T-helper 1 cell treated with Interleukin-12 subunit alpha and Interleukin-12 subunit beta and Interleukin-4 antibody, amounts not matched to agents 30 μg/mL and 1 μg/mL, for 36 hours (primary cell): ENCODE measurements around the gene FZD7.
A peak's percentile ranks its signal among the peaks of the same experiment; 100 is the strongest.

Experiments used
- H3K27ac Mint-ChIP-seq: one replicate; pipeline ENCODE4 v1.8.0; 2021; ENCODE audit warnings: mild to moderate bottlenecking, mixed read lengths
- H3K27me3 Mint-ChIP-seq: one replicate; pipeline ENCODE4 v1.8.0; 2021; ENCODE audit warnings: low read depth, mixed read lengths
- H3K36me3 Mint-ChIP-seq: one replicate; pipeline ENCODE4 v1.8.0; 2021; ENCODE audit warnings: low read depth, mixed read lengths
- H3K4me1 Mint-ChIP-seq: one replicate; pipeline ENCODE4 v1.8.0; 2021; ENCODE audit warnings: low read depth, mixed read lengths
- H3K4me3 Mint-ChIP-seq: one replicate; pipeline ENCODE4 v1.8.0; 2021; ENCODE audit warnings: mild to moderate bottlenecking, moderate library complexity, mixed read lengths
- H3K9me3 Mint-ChIP-seq: one replicate; pipeline ENCODE4 v1.8.0; 2021; ENCODE audit warnings: mixed read lengths

Gene FZD7

DNA sequence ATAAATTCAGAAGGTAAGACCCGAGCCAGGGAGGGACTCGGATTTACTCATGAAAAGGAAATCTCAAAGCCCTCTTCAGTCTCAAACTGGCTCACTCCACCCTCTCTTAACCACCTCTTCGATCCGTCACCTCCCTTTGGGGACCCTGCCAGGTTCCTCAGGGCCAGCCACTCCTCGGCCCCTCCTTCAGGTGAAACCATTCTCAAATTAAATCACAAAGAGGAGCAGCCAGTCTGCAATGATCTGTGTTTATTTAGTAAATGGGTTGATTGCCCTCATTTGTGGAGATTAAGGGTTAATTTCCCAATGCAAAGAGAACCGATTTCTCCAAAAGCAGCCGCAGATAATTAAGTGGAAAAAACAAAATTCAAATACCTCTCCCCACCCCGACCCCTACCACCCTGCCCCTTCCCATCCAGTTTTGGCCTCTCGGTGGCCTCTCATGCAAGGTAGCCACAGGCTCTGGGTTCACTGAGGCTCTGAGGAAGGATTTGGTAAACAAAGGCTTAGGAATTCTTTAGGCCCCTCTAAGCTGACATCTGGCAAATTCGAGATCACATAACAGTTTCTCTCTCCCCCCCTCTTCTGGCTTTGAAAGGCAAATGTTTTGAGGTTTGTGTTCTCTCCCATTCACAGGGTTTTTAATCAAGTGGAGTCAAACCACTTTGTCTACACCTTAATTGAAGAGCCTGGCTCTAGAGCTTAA is 10.3 kb upstream of the FZD7 start:
- Mint-ChIP-seq H3K4me1 (no peaks in the 10 kb centered on the region), H3K4me3 (no peak overlapping the region), H3K9me3 (no peaks in the 10 kb centered on the region), H3K36me3 (no peaks in the 10 kb centered on the region), H3K27me3 (peaks cover 26% of the 10 kb centered on the region), H3K27ac (no peak overlapping the region)

DNA sequence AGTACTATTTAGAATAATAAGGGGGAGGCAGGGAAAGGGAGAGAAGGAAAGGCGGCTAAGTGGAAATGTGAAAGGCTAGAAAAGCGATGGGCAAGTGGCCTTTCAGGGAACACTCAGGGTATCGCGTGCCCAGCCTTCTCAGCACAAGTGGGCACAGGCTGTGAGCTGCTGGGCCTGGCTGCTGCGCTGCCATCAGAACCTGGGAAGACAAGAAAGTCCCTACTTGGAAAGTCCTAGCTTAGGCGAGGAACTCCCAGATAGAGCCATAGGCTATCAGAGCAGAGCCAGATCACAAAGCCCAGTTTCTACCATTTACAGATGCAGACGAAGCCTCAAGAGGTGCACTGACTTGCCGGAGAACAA is 9.8 kb upstream of the FZD7 start:
- Mint-ChIP-seq H3K4me1 (no peaks in the 10 kb centered on the region), H3K4me3 (no peak overlapping the region), H3K27ac (no peak overlapping the region), H3K36me3 (no peaks in the 10 kb centered on the region), H3K9me3 (no peaks in the 10 kb centered on the region), H3K27me3 (peaks cover 26% of the 10 kb centered on the region)

DNA sequence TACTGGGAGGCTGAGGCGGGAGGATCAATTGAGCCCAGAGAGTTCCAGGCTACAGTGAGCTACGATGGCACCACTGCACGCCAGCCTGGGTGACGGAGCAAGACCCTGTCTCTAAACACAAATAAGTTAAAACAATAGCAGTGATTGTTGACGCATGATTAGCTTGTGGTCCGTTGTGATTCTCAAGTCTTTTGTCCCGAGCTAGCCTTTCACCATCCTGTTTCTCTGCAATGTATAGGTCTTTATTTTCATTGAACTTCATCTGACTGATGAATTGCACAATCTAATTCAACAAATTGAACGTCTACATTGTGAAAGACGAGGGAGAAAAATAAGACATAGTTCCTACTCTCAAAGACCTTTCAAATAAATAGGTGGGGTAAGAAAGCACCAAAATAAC is 8.8 kb upstream of the FZD7 start:
- Mint-ChIP-seq H3K4me3 (no peak overlapping the region), H3K27ac (no peak overlapping the region), H3K9me3 (no peaks in the 10 kb centered on the region), H3K36me3 (no peaks in the 10 kb centered on the region), H3K4me1 (no peaks in the 10 kb centered on the region), H3K27me3 (peaks cover 30% of the 10 kb centered on the region)

DNA sequence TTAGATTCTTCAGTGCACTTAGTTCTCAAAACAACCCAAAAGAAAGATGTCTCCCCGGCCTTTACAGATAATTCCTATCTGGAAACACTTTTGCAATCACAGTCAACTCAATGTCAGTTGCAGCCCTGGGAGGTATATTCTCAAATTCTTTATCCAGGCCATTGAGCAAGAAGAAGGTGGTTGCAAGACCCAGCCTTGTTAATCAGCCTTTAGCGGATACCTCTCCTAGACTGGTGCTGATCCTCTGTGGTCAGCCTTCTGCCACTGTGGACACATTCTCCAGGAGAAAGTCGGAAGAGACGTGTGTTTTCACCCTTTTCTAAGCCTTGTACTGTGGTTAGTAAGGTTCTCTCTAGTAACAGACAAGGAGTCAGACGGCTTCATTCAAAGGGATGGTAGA is 7.8 kb upstream of the FZD7 start:
- Mint-ChIP-seq H3K9me3 (no peaks in the 10 kb centered on the region), H3K27ac (no peak overlapping the region), H3K4me1 (no peaks in the 10 kb centered on the region), H3K4me3 (no peak overlapping the region), H3K36me3 (no peaks in the 10 kb centered on the region), H3K27me3 (peaks cover 40% of the 10 kb centered on the region)

DNA sequence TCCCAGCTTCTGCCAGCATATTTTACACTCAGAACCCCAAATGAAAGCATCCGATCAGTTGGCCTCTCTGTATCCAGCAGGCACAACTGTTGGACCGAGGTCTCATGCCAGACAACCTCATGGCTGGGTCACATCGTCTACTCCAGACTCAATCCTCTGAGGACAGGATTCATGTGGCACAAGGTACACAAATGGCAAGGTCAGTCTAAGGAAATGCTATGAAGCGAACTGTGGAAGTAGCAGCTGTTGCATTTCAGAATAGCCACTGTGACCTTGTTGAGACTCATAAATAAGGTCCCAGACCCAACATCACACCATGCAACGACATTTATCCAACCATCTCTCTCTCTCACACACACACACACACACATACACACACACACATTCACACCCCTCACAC is 7.1 kb upstream of the FZD7 start:
- no peak overlapping the region for H3K27ac Mint-ChIP-seq
- no peaks in the 10 kb centered on the region for H3K9me3 Mint-ChIP-seq
- H3K4me1 Mint-ChIP-seq, result peaks cover 1% of the 10 kb centered on the region
- H3K36me3 Mint-ChIP-seq, result no peaks in the 10 kb centered on the region
- no peak overlapping the region for H3K4me3 Mint-ChIP-seq
- H3K27me3 Mint-ChIP-seq, result peaks cover 46% of the 10 kb centered on the region

DNA sequence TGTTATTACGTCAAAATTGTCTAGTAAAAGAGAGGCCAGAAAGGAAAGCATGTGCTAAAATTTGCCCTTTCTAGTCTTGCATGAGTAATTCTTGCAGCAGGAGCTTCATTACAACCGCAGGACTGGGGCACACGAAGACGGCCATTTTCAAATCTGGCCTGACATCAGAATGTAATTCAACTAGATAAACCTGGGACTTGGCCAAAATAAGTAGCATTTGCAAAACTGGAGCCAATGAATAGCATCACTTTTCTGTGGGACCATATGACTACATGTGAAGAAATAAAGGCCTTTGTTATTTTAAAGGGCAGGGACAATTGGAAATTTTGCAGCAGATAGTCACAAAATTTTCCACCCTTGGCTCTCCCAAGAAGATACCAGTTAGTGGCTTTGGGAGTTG is 3.0 kb upstream of the FZD7 start:
- H3K27ac Mint-ChIP-seq, result no peak overlapping the region
- H3K9me3 Mint-ChIP-seq, result no peaks in the 10 kb centered on the region
- H3K4me1 Mint-ChIP-seq, result peaks cover 14% of the 10 kb centered on the region
- H3K4me3 Mint-ChIP-seq, result no peak overlapping the region
- no peaks in the 10 kb centered on the region for H3K36me3 Mint-ChIP-seq
- peaks cover 47% of the 10 kb centered on the region for H3K27me3 Mint-ChIP-seq

DNA sequence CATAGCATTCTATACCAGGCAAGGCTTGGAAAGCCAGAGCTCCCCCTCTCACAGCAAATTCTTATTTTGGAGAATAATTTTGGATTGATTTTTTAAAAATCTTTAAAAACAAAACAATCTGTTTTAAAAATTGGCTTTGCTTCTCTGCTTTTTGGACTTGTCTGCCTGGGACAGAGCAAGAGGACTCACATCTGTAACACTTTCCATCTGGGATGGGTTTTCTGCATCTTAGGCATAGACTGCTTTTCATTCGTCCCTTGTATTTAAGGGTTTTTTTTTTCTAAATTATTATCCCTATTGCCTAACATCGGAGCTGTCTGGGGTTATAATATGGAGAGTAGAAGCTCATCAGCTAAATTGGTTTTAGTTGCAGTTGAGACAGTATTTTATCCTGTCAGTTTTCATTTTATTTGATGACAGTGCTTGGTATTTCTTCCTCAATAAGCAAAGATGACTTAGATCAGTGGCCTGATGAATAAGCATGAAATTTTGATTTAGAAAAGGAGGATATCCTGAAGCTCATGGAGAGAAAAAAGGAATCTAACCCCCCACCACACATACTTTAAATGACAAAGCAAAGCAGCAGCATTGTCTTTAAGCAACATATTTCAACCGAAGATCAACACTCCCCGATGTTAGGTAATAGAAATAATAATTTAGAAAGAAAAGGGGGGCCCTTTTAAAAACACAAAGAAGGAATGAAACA is 2.3 kb upstream of the FZD7 start:
- peak overlapping the region; percentile 15 for H3K4me3 Mint-ChIP-seq
- H3K27me3 Mint-ChIP-seq, result peaks cover 43% of the 10 kb centered on the region
- no peak overlapping the region for H3K27ac Mint-ChIP-seq
- peaks cover 14% of the 10 kb centered on the region for H3K4me1 Mint-ChIP-seq
- H3K36me3 Mint-ChIP-seq, result no peaks in the 10 kb centered on the region
- H3K9me3 Mint-ChIP-seq, result no peaks in the 10 kb centered on the region

DNA sequence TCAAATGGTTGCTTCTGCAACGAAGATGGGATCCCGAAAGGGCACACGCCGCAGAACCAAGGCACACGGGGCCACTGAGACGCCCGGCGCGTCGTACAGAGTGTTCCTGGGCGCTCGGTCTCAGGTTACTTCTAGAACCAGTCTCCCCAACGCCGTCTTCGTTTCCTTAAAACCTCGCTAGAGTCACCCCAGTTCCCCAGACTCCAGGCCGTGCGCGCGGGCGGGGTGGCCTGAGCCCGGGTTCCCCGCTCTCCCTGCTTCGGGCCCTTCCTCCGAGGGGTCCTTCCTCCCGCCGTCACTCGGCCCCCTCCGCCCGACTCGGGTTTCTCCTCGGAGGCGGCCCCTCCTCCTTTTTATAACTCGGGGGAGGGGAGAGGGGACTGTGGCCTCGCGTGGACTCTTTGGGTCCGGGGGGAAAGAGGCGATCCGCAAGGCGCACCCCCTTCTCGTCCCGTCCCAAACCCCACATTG is 774 bp upstream of the FZD7 start:
- H3K36me3 Mint-ChIP-seq, result no peaks in the 10 kb centered on the region
- peaks cover 14% of the 10 kb centered on the region for H3K4me1 Mint-ChIP-seq
- peak overlapping the region; percentile 36 for H3K27ac Mint-ChIP-seq
- no peaks in the 10 kb centered on the region for H3K9me3 Mint-ChIP-seq
- peaks cover 38% of the 10 kb centered on the region for H3K27me3 Mint-ChIP-seq
- peak overlapping the region; percentile 91 for H3K4me3 Mint-ChIP-seq

DNA sequence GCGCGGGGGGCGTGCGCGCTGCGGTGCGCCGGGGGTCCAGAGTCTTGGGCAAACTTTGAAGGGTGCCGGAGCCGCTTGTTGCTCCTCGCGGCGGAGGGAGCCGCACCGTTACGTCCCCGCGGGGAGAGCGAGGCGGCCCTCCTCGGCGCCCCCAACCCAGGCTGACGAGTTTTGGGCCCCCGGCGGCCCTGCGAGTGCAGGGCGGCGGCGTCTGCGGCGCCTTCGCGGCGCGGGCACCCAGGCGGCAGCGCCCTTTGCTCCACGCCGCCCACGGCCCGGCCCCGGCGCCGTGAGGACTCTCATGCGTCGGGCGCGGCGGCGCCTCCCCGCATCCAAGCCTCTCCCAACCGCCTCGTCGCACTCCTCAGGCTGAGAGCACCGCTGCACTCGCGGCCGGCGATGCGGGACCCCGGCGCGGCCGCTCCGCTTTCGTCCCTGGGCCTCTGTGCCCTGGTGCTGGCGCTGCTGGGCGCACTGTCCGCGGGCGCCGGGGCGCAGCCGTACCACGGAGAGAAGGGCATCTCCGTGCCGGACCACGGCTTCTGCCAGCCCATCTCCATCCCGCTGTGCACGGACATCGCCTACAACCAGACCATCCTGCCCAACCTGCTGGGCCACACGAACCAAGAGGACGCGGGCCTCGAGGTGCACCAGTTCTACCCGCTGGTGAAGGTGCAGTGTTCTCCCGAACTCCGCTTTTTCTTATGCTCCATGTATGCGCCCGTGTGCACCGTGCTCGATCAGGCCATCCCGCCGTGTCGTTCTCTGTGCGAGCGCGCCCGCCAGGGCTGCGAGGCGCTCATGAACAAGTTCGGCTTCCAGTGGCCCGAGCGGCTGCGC is 814 bp downstream of the FZD7 start:
- Mint-ChIP-seq H3K4me3 (peak overlapping the region; percentile 80), H3K4me1 (peaks cover 16% of the 10 kb centered on the region), H3K36me3 (no peaks in the 10 kb centered on the region), H3K9me3 (no peaks in the 10 kb centered on the region), H3K27ac (no peak overlapping the region), H3K27me3 (peaks cover 48% of the 10 kb centered on the region)

DNA sequence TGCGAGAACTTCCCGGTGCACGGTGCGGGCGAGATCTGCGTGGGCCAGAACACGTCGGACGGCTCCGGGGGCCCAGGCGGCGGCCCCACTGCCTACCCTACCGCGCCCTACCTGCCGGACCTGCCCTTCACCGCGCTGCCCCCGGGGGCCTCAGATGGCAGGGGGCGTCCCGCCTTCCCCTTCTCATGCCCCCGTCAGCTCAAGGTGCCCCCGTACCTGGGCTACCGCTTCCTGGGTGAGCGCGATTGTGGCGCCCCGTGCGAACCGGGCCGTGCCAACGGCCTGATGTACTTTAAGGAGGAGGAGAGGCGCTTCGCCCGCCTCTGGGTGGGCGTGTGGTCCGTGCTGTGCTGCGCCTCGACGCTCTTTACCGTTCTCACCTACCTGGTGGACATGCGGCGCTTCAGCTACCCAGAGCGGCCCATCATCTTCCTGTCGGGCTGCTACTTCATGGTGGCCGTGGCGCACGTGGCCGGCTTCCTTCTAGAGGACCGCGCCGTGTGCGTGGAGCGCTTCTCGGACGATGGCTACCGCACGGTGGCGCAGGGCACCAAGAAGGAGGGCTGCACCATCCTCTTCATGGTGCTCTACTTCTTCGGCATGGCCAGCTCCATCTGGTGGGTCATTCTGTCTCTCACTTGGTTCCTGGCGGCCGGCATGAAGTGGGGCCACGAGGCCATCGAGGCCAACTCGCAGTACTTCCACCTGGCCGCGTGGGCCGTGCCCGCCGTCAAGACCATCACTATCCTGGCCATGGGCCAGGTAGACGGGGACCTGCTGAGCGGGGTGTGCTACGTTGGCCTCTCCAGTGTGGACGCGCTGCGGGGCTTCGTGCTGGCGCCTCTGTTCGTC is 1.7 kb downstream of the FZD7 start:
- Mint-ChIP-seq H3K27me3 (peaks cover 48% of the 10 kb centered on the region), H3K4me3 (peak overlapping the region; percentile 80), H3K27ac (no peak overlapping the region)

DNA sequence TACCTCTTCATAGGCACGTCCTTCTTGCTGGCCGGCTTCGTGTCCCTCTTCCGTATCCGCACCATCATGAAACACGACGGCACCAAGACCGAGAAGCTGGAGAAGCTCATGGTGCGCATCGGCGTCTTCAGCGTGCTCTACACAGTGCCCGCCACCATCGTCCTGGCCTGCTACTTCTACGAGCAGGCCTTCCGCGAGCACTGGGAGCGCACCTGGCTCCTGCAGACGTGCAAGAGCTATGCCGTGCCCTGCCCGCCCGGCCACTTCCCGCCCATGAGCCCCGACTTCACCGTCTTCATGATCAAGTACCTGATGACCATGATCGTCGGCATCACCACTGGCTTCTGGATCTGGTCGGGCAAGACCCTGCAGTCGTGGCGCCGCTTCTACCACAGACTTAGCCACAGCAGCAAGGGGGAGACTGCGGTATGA is 2.3 kb downstream of the FZD7 start:
- H3K4me3 Mint-ChIP-seq, result no peak overlapping the region
- H3K27ac Mint-ChIP-seq, result no peak overlapping the region
- no peaks in the 10 kb centered on the region for H3K36me3 Mint-ChIP-seq
- peaks cover 47% of the 10 kb centered on the region for H3K27me3 Mint-ChIP-seq
- H3K4me1 Mint-ChIP-seq, result peaks cover 16% of the 10 kb centered on the region
- no peaks in the 10 kb centered on the region for H3K9me3 Mint-ChIP-seq

More for the DNA sequence above, 1.7 kb downstream of the FZD7 start:
- Mint-ChIP-seq H3K4me1 (peaks cover 16% of the 10 kb centered on the region), H3K36me3 (no peaks in the 10 kb centered on the region), H3K9me3 (no peaks in the 10 kb centered on the region)

DNA sequence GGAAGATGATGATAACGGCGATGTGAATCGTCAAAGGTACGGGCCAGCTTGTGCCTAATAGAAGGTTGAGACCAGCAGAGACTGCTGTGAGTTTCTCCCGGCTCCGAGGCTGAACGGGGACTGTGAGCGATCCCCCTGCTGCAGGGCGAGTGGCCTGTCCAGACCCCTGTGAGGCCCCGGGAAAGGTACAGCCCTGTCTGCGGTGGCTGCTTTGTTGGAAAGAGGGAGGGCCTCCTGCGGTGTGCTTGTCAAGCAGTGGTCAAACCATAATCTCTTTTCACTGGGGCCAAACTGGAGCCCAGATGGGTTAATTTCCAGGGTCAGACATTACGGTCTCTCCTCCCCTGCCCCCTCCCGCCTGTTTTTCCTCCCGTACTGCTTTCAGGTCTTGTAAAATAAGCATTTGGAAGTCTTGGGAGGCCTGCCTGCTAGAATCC is 3.0 kb downstream of the FZD7 start:
- Mint-ChIP-seq H3K27ac (no peak overlapping the region), H3K27me3 (peaks cover 47% of the 10 kb centered on the region), H3K4me1 (peaks cover 13% of the 10 kb centered on the region), H3K36me3 (no peaks in the 10 kb centered on the region), H3K4me3 (no peak overlapping the region), H3K9me3 (no peaks in the 10 kb centered on the region)

DNA sequence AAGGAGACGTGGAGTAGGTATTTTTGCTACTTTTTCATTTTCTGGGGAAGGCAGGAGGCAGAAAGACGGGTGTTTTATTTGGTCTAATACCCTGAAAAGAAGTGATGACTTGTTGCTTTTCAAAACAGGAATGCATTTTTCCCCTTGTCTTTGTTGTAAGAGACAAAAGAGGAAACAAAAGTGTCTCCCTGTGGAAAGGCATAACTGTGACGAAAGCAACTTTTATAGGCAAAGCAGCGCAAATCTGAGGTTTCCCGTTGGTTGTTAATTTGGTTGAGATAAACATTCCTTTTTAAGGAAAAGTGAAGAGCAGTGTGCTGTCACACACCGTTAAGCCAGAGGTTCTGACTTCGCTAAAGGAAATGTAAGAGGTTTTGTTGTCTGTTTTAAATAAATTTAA is 3.4 kb downstream of the FZD7 start:
- Mint-ChIP-seq H3K9me3 (no peaks in the 10 kb centered on the region), H3K27me3 (peaks cover 45% of the 10 kb centered on the region), H3K4me3 (no peak overlapping the region), H3K4me1 (peaks cover 12% of the 10 kb centered on the region), H3K36me3 (no peaks in the 10 kb centered on the region), H3K27ac (no peak overlapping the region)
